ENCODE data around the gene PCNT.

Gene PCNT

GRCh38 chr21:46317710-46318463, 6.1 kb upstream of the PCNT start:
- TF ChIP-seq CTCF (IDR thresholded peaks at IDR 0.05; ENCODE audit: borderline replicate concordance, control extremely low read depth, extremely low read depth, insufficient read depth, missing control alignments) = no peak
- in situ Hi-C loops (cut with MboI; ENCODE audit: low sequenced_read_pairs, unreplicated experiment) = no loop called here
- DNase-seq (ENCODE audit: low spot score) = no peak

GRCh38 chr21:46318464-46318845, 5.5 kb upstream of the PCNT start:
- in situ Hi-C loops (cut with MboI; ENCODE audit: low sequenced_read_pairs, unreplicated experiment) = no loop called here
- DNase-seq (ENCODE audit: low spot score) = no peak
- no peak for TF ChIP-seq CTCF (IDR thresholded peaks at IDR 0.05; ENCODE audit: borderline replicate concordance, control extremely low read depth, extremely low read depth, insufficient read depth, missing control alignments)

GRCh38 chr21:46319186-46319585, 4.8 kb upstream of the PCNT start:
- TF ChIP-seq CTCF (IDR thresholded peaks at IDR 0.05; ENCODE audit: borderline replicate concordance, control extremely low read depth, extremely low read depth, insufficient read depth, missing control alignments) = no peak
- DNase-seq (ENCODE audit: low spot score) = no peak
- in situ Hi-C loops (cut with MboI; ENCODE audit: low sequenced_read_pairs, unreplicated experiment) = no loop called here

- TF ChIP-seq CTCF (IDR thresholded peaks at IDR 0.05; ENCODE audit: borderline replicate concordance, control extremely low read depth, extremely low read depth, insufficient read depth, missing control alignments) = no peak
- DNase-seq (ENCODE audit: low spot score) = no peak
- in situ Hi-C loops (cut with MboI; ENCODE audit: low sequenced_read_pairs, unreplicated experiment) = no loop called here
These were observed 3.6 kb upstream of the PCNT start for GRCh38 chr21:46320331-46320801.

GRCh38 chr21:46322351-46323226, 1.4 kb upstream of the PCNT start:
- TF ChIP-seq CTCF (IDR thresholded peaks at IDR 0.05; ENCODE audit: borderline replicate concordance, control extremely low read depth, extremely low read depth, insufficient read depth, missing control alignments) = no peak
- DNase-seq (ENCODE audit: low spot score) = no peak
- in situ Hi-C loops (cut with MboI; ENCODE audit: low sequenced_read_pairs, unreplicated experiment) = no loop called here

- no peak for DNase-seq (ENCODE audit: low spot score)
- TF ChIP-seq CTCF (IDR thresholded peaks at IDR 0.05; ENCODE audit: borderline replicate concordance, control extremely low read depth, extremely low read depth, insufficient read depth, missing control alignments) = no peak
- in situ Hi-C loops (cut with MboI; ENCODE audit: low sequenced_read_pairs, unreplicated experiment) = no loop called here
These were observed 688 bp upstream of the PCNT start for GRCh38 chr21:46323227-46323709.
